Rectal smooth muscle tissue (tissue), 1 donor: ENCODE data around the gene TRPV2.

ENCODE experiments used
- H3K27ac ChIP-seq: one replicate; pipeline ENCODE4 v1.7.0; 2013; ENCODE audit warnings: low read depth, low read length, inconsistent platforms
- H3K27me3 ChIP-seq: one replicate; pipeline ENCODE4 v1.7.0; 2013; ENCODE audit warnings: low read length; ENCODE audit not compliant: control insufficient read depth, insufficient read depth
- H3K36me3 ChIP-seq: one replicate; pipeline ENCODE4 v1.7.0; 2013; ENCODE audit warnings: low read length; ENCODE audit not compliant: control insufficient read depth, insufficient read depth
- H3K4me1 ChIP-seq: one replicate; pipeline ENCODE4 v1.7.0; 2013; ENCODE audit warnings: low read length; ENCODE audit not compliant: control insufficient read depth, insufficient read depth
- H3K4me3 ChIP-seq: one replicate; pipeline ENCODE4 v1.7.0; 2013; ENCODE audit warnings: low read length
- H3K9ac ChIP-seq: one replicate; pipeline ENCODE4 v1.7.0; 2013; ENCODE audit warnings: low read length

TRPV2 gene

GRCh38 chr17:16479264-16479663 lies 63.9 kb downstream of the TRPV2 start:
- Histone ChIP-seq H3K9ac (no peak overlapping the region), H3K4me1 (peaks cover 11% of the 10 kb centered on the region), H3K27ac (peak overlapping the region; percentile 21), H3K36me3 (no peaks in the 10 kb centered on the region), H3K4me3 (no peak overlapping the region), H3K27me3 (no peaks in the 10 kb centered on the region)

- Histone ChIP-seq H3K9ac (no peak overlapping the region), H3K36me3 (no peaks in the 10 kb centered on the region), H3K4me3 (no peak overlapping the region), H3K27me3 (no peaks in the 10 kb centered on the region), H3K4me1 (peaks cover 19% of the 10 kb centered on the region), H3K27ac (no peak overlapping the region)
Observed at GRCh38 chr17:16480995-16481394, 65.6 kb downstream of the TRPV2 start.

- Histone ChIP-seq H3K27me3 (no peaks in the 10 kb centered on the region), H3K4me1 (peaks cover 25% of the 10 kb centered on the region), H3K9ac (no peak overlapping the region), H3K27ac (no peak overlapping the region), H3K4me3 (no peak overlapping the region), H3K36me3 (no peaks in the 10 kb centered on the region)
Observed at GRCh38 chr17:16482253-16482652, 66.9 kb downstream of the TRPV2 start.

GRCh38 chr17:16483021-16483645 lies 67.8 kb downstream of the TRPV2 start:
- no peaks in the 10 kb centered on the region for H3K36me3 ChIP-seq
- H3K4me3 ChIP-seq, result no peak overlapping the region
- H3K9ac ChIP-seq, result no peak overlapping the region
- peaks cover 20% of the 10 kb centered on the region for H3K4me1 ChIP-seq
- no peak overlapping the region for H3K27ac ChIP-seq
- no peaks in the 10 kb centered on the region for H3K27me3 ChIP-seq

GRCh38 chr17:16484445-16485175 lies 69.2 kb downstream of the TRPV2 start:
- H3K9ac ChIP-seq, result no peak overlapping the region
- H3K27ac ChIP-seq, result no peak overlapping the region

More at GRCh38 chr17:16484445-16485175, 69.2 kb downstream of the TRPV2 start:
- H3K4me3 ChIP-seq, result peak overlapping the region; percentile 31
- peaks cover 17% of the 10 kb centered on the region for H3K4me1 ChIP-seq
- no peaks in the 10 kb centered on the region for H3K27me3 ChIP-seq
- H3K36me3 ChIP-seq, result no peaks in the 10 kb centered on the region
